OCI-LY1 (cell line): Measurements from ENCODE around the gene FAM13A.

ENCODE experiments used
- H2AFZ ChIP-seq: fragments of 200-600 bp; sonication (generic), shearing (Covaris generic); 2 replicates; pipeline ENCODE4 v1.6.0; 2014; ENCODE audit warnings: antibody characterized with exemption, mild to moderate bottlenecking, low read length
- H3F3A ChIP-seq: fragments of 200-600 bp; sonication (generic), shearing (Covaris generic); 2 replicates; pipeline ENCODE4 v1.6.0; 2014; ENCODE audit warnings: mild to moderate bottlenecking, antibody characterized with exemption, low read length, moderate library complexity; ENCODE audit not compliant: insufficient read depth
- H3K27ac ChIP-seq: fragments of 200-600 bp; sonication (generic); 2 replicates; pipeline ENCODE4 v1.5.1; 2014; ENCODE audit warnings: low read length, mixed run types, mild to moderate bottlenecking, low read depth; ENCODE audit not compliant: poor library complexity, severe bottlenecking
- H3K27me3 ChIP-seq: fragments of 200-600 bp; sonication (generic); 2 replicates; pipeline ENCODE4 v1.6.0; 2014; ENCODE audit warnings: antibody characterized with exemption, mild to moderate bottlenecking, low read length, moderate library complexity; ENCODE audit not compliant: insufficient read depth
- H3K36me3 ChIP-seq: fragments of 200-600 bp; sonication (generic); 2 replicates; pipeline ENCODE4 v1.6.1; 2014; ENCODE audit warnings: mild to moderate bottlenecking, antibody characterized with exemption, low read length, moderate library complexity, mixed read lengths; ENCODE audit not compliant: insufficient read depth
- H3K4me1 ChIP-seq: fragments of 200-600 bp; sonication (generic); 2 replicates; pipeline ENCODE4 v1.5.1; 2014; ENCODE audit warnings: mild to moderate bottlenecking, low read length, moderate library complexity; ENCODE audit not compliant: insufficient read depth, severe bottlenecking
- H3K4me2 ChIP-seq: fragments of 200-600 bp; sonication (generic), shearing (Covaris generic); 2 replicates; pipeline ENCODE4 v1.6.1; 2014; ENCODE audit warnings: low read length
- H3K4me3 ChIP-seq: fragments of 200-600 bp; sonication (generic); 2 replicates; pipeline ENCODE4 v1.5.1; 2014; ENCODE audit warnings: low read length, low read depth, mild to moderate bottlenecking, mixed read lengths; ENCODE audit not compliant: poor library complexity, severe bottlenecking
- H3K79me2 ChIP-seq: fragments of 200-600 bp; shearing (Covaris generic); 2 replicates; pipeline ENCODE4 v1.6.1; 2016; ENCODE audit warnings: mixed run types, low read length, mixed read lengths; ENCODE audit not compliant: insufficient read depth
- H3K9ac ChIP-seq: fragments of 200-600 bp; sonication (generic), shearing (Covaris generic); 2 replicates; pipeline ENCODE4 v1.6.1; 2014; ENCODE audit warnings: mild to moderate bottlenecking, low read length, mixed read lengths
- H3K9me2 ChIP-seq: fragments of 200-600 bp; sonication (generic), shearing (Covaris generic); 2 replicates; pipeline ENCODE4 v1.6.1; 2014; ENCODE audit warnings: low read depth, mild to moderate bottlenecking, low read length, mixed read lengths
- H3K9me3 ChIP-seq: fragments of 200-600 bp; shearing (Covaris generic); 2 replicates; pipeline ENCODE4 v1.6.1; 2014; ENCODE audit warnings: low read length, mixed read lengths
- H4K20me1 ChIP-seq: fragments of 200-600 bp; sonication (generic), shearing (Covaris generic); 2 replicates; pipeline ENCODE4 v1.6.0; 2016; ENCODE audit warnings: mild to moderate bottlenecking, low read length; ENCODE audit not compliant: insufficient read depth
- EZH2 ChIP-seq: fragments of 200-600 bp; sonication (generic), shearing (Covaris generic); IDR thresholded peaks from 2 replicates; pipeline ENCODE4 v1.8.0; 2017; ENCODE audit warnings: borderline replicate concordance, mixed run types, mild to moderate bottlenecking, antibody characterized with exemption, low read length, moderate library complexity, mixed read lengths
- TF ChIP-seq, protein P1 (sequence below): fragments of 200-600 bp; sonication (generic), shearing (Covaris generic); IDR thresholded peaks from 2 replicates; pipeline ENCODE4 v1.5.1; 2017; ENCODE audit warnings: mild to moderate bottlenecking, antibody characterized with exemption, low read length, moderate library complexity, mixed read lengths

Gene FAM13A

DNA sequence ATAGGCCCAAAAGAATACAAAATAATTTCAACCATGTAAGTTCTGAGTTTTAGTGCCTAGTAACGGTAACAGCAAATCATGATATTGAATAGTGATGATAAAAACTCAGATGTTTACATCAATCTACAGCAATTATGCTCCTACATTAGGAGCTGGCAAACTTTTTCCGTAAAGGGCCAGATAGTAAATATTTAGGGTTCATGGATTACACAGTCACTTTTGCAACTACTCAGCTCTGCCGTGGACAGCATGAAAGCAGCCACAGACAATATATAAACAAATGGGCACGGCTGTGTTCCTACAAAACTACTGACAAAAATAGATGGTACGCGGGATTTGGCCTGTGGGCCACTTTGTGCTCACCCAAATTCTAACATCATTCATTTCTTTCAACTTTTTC, 191.5 kb downstream of the FAM13A start:
- Histone ChIP-seq H3K4me2 (no peak overlapping the region), H3K79me2 (no peaks in the 10 kb centered on the region), H3K4me3 (no peak overlapping the region), H2AFZ (no peak overlapping the region), H3K9me3 (no peaks in the 10 kb centered on the region), H3K9ac (no peak overlapping the region), H3K4me1 (no peaks in the 10 kb centered on the region), H3F3A (no peaks in the 10 kb centered on the region), H3K36me3 (no peaks in the 10 kb centered on the region), H4K20me1 (no peaks in the 10 kb centered on the region), H3K27me3 (no peaks in the 10 kb centered on the region), H3K27ac (no peak overlapping the region), H3K9me2 (no peaks in the 10 kb centered on the region)
- TF ChIP-seq, protein P1, sequence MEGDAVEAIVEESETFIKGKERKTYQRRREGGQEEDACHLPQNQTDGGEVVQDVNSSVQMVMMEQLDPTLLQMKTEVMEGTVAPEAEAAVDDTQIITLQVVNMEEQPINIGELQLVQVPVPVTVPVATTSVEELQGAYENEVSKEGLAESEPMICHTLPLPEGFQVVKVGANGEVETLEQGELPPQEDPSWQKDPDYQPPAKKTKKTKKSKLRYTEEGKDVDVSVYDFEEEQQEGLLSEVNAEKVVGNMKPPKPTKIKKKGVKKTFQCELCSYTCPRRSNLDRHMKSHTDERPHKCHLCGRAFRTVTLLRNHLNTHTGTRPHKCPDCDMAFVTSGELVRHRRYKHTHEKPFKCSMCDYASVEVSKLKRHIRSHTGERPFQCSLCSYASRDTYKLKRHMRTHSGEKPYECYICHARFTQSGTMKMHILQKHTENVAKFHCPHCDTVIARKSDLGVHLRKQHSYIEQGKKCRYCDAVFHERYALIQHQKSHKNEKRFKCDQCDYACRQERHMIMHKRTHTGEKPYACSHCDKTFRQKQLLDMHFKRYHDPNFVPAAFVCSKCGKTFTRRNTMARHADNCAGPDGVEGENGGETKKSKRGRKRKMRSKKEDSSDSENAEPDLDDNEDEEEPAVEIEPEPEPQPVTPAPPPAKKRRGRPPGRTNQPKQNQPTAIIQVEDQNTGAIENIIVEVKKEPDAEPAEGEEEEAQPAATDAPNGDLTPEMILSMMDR = no peak
- TF ChIP-seq EZH2 = no peak

DNA sequence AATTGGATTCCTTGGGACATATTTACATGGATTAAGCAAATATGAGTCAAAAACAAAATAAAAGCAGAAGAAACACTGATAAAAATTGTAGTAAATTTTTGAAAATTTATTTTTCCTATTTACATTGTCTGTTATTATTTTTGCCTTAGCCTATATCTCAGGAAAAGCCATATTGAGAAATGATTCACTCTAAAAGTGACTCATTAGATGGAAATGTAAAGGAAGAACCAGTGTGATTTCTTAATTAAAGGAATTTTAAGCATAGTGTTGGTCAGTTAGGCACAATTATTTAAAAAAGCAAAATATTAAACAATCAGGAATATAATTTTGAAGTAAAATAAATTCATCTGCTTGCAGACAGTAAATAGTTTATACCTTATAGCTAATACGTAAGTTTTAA, 191.9 kb downstream of the FAM13A start:
- TF ChIP-seq EZH2 = no peak
- TF ChIP-seq, protein P1 = no peak
- H3K79me2 ChIP-seq = no peaks in the 10 kb centered on the region
- no peak overlapping the region for H2AFZ ChIP-seq
- H3K4me2 ChIP-seq = no peak overlapping the region
- H3K4me1 ChIP-seq = no peaks in the 10 kb centered on the region
- no peaks in the 10 kb centered on the region for H4K20me1 ChIP-seq
- no peaks in the 10 kb centered on the region for H3K36me3 ChIP-seq
- no peak overlapping the region for H3K27ac ChIP-seq
- no peak overlapping the region for H3K9ac ChIP-seq
- no peak overlapping the region for H3K4me3 ChIP-seq
- H3F3A ChIP-seq = no peaks in the 10 kb centered on the region
- H3K9me3 ChIP-seq = no peaks in the 10 kb centered on the region
- H3K9me2 ChIP-seq = no peaks in the 10 kb centered on the region
- H3K27me3 ChIP-seq = no peaks in the 10 kb centered on the region

DNA sequence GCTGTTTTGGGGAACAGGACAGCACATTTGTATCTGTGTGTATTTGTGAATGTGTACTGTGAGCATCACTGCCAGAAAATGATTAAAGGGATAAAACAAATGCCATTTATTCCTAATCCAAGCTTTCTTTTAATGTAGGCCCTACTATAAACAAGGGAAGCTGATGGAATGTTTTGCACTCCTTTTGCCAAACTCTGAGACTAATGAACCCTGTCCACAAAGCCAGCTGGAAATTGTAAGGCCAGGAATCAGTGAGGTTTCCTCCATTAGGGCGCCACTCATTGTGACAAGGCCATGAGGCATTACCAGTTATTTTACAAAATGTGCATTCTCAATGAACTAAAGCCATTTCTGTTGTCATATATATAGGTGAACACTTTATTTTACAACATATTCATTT, 196.4 kb downstream of the FAM13A start:
- Histone ChIP-seq H3K79me2 (no peaks in the 10 kb centered on the region), H3K4me3 (no peak overlapping the region), H3K4me2 (no peak overlapping the region), H3K9me3 (no peaks in the 10 kb centered on the region), H3K9me2 (no peaks in the 10 kb centered on the region), H3K36me3 (no peaks in the 10 kb centered on the region), H3K4me1 (no peaks in the 10 kb centered on the region), H3K9ac (no peak overlapping the region), H4K20me1 (no peaks in the 10 kb centered on the region), H3F3A (no peaks in the 10 kb centered on the region), H3K27ac (no peak overlapping the region), H2AFZ (no peak overlapping the region), H3K27me3 (no peaks in the 10 kb centered on the region)
- TF ChIP-seq EZH2 = no peak
- TF ChIP-seq, protein P1 = no peak
